HepG2 (cell line): ENCODE data around the gene ATP2B3.

Experiments
- BCLAF1 ChIP-seq: fragments of 450-650 bp; IDR thresholded peaks from 2 replicates; pipeline ENCODE4 v1.6.1; 2017; ENCODE audit warnings: mild to moderate bottlenecking
- CC2D1A ChIP-seq: sonication (generic); formaldehyde crosslinking; IDR thresholded peaks from 2 replicates; pipeline ENCODE4 v1.8.1; 2023; ENCODE audit warnings: mild to moderate bottlenecking, missing genetic modification reagents
- ZNF777 ChIP-seq: sonication (generic); formaldehyde crosslinking; IDR thresholded peaks from 2 replicates; pipeline ENCODE4 v1.4.0; 2020; ENCODE audit warnings: missing genetic modification reagents

GRCh38 chrX:153600032-153600373 lies 82.6 kb downstream of the ATP2B3 start:
- no peak for TF ChIP-seq BCLAF1
- no peak for TF ChIP-seq CC2D1A (CRISPR knock-in tag)
- no peak for TF ChIP-seq ZNF777 (CRISPR knock-in tag)
